HG02623 (cell line): Measurements from ENCODE around the gene HYI.

Experiments
- ATAC-seq: cut with Tn5 transposase; IDR thresholded peaks from one replicate; pipeline ENCODE4 v1.9.1; 2021; ENCODE audit warnings: moderate library complexity; ENCODE audit not compliant: unreplicated experiment

HYI gene

DNA sequence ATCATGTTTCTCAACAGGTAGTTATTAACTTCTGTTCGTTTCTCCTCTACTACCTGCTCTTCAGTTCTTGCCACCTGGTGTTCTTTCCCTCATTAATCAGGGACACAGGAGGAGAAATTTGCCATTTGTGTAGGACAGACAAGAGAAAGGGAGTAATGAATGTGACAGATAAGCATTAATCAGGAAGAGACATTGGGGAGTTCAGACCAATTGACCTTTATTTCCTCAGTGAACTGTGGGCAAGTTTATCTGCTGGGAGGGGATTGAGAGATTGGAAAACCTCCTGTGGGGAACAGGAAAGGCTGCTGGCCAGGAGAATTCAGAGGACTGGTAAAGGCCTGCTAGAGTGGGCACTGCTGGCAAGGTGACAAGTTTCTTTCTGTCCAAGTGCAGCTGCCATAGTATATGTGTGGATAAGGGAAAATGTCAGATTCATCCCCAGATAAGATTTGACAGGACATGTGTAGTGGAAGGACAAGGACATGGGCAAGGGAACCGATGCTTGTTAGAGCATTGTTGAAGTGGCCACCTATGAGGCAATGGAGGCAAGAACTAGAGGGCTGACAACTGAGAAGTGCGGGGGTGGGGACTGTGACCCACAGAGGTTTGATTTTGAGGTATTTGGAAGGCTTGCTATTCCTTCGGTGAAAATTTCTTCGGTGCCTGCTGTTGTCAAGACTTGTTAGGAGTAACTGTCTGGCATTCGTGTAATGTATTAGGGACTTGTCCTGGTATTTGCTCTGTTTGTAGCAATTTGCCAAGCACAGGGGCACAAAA, 51.5 kb downstream of the HYI start:
- ATAC-seq: no peak
